Fibroblast of the aortic adventitia (primary cell): ENCODE results near the gene AQP3. TPM values are rescaled to one million over a fixed set of nuclear protein-coding genes. Genes with fewer than 3 reads are reported as not detected.
A peak's percentile ranks its signal among the peaks of the same experiment; 100 is the strongest.

Experiments used
- DNase-seq: peaks from one replicate; pipeline ENCODE4 v3.0.0-alpha.2; 2010; ENCODE audit warnings: low read depth
- H3K4me3 ChIP-seq: 2 replicates; pipeline ENCODE4 v1.5.1; 2011; ENCODE audit warnings: low read depth, mild to moderate bottlenecking, control low read depth, low read length, moderate library complexity
- total RNA-seq: library from RNA; depleted of rRNA; stranded (reverse); fragments of >200 nt; gene quantifications from 2 replicates; pipeline ENCODE4 v1.2.3, GENCODE V29; 2012; ENCODE audit warnings: low replicate concordance
- TF ChIP-seq, protein P1 (sequence below): IDR thresholded peaks from 2 replicates; pipeline ENCODE4 v1.5.1; 2011; ENCODE audit warnings: mild to moderate bottlenecking, low read length, control low read depth, inconsistent platforms; ENCODE audit not compliant: insufficient read depth

AQP3 gene
- total RNA-seq, 1 donor = 0.54 TPM

DNA sequence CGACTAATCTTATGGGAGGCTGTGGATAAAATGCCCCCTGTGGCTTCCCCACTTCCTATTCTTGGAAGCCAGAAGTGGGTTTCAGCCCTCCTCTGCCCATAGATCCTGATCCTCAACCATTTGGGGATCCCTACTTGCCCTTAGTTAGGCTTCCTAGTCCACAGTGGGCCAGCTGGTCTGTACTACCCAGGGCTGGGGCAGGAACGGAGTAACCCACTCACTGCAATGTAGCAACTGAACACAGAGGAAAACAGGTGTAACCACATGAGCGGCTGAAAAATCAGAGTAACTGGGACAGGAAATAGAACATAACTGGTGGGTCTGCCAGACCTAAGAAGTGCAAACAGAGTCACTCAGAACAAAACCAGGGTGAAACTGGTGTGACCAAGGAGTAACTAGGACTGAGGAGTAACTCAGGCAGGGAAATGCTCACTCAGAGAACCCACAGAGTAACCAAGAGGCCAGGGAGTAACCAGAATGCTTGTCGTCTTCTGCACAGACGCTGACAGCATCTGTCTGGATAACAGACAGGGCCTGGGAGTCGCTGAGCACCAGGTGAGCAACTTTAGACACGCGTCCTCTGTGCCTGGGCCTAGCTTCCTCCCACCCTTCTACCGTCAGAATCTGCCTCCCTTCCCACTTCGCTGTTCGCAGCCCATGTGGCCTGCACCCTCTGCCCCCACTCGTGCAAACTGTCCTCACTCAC is 1.0 kb downstream of the AQP3 start:
- TF ChIP-seq, protein P1, sequence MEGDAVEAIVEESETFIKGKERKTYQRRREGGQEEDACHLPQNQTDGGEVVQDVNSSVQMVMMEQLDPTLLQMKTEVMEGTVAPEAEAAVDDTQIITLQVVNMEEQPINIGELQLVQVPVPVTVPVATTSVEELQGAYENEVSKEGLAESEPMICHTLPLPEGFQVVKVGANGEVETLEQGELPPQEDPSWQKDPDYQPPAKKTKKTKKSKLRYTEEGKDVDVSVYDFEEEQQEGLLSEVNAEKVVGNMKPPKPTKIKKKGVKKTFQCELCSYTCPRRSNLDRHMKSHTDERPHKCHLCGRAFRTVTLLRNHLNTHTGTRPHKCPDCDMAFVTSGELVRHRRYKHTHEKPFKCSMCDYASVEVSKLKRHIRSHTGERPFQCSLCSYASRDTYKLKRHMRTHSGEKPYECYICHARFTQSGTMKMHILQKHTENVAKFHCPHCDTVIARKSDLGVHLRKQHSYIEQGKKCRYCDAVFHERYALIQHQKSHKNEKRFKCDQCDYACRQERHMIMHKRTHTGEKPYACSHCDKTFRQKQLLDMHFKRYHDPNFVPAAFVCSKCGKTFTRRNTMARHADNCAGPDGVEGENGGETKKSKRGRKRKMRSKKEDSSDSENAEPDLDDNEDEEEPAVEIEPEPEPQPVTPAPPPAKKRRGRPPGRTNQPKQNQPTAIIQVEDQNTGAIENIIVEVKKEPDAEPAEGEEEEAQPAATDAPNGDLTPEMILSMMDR = no peak
- DNase-seq = no peak
- H3K4me3 ChIP-seq = no peak overlapping the region

- no peak for DNase-seq
- TF ChIP-seq, protein P1 = no peak
- no peak overlapping the region for H3K4me3 ChIP-seq
Observed at GRCh38 chr9:33445389-33446239, 1.8 kb downstream of the AQP3 start.

DNA sequence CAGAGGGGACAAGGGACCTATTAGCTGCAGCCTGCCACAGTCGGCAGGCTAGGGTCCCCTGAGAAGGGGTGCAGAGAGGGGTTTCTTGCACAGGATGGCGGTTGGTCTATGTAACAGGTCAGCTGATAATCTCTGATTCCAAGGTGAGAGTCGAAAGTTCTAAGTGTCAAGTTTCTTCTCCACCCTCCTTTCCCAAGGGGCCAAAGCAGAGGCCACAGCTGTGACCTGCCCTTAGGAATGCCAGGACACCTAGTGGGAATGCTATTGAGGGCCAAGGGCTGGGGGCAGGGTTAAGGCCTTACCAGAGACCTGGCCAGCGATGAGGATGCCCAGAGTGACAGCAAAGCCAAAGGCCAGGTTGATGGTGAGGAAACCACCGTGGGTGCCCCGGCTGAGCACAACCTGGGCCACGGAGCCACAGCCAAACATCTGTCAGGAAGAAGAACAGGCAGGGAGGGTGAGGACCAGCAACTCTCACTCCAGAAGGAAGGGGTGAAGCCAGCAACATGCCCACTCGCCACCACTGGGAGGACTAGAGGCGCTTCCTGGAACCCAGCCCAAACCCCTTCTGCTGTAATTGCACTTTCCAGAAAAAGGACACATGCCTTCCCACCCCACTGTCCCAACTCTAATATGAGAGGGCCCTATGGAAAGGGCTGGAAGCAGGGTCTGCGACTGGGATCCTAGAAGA is 3.8 kb downstream of the AQP3 start:
- no peak overlapping the region for H3K4me3 ChIP-seq
- TF ChIP-seq, protein P1 = no peak
- no peak for DNase-seq

DNA sequence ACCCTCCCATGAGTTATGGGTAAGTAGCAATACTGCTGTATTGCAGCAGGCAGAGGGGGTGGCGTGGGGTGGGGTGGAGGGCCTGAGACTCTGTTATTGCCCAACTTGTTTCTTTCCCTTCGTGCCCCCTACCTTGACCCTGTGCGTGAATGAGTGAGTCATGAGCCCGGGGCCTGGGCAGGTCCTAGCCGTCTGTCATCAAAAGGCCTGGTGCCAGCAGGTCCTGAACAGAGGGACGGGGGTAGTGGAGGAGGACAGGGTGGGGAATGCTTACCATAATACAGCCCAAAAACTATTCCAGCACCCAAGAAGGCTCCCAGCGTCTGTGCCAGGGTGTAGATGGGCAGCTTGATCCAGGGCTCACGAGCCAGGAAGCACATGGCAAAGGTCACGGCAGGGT is 4.3 kb downstream of the AQP3 start:
- peak; percentile 16 for DNase-seq
- TF ChIP-seq, protein P1 = no peak
- no peak overlapping the region for H3K4me3 ChIP-seq

DNA sequence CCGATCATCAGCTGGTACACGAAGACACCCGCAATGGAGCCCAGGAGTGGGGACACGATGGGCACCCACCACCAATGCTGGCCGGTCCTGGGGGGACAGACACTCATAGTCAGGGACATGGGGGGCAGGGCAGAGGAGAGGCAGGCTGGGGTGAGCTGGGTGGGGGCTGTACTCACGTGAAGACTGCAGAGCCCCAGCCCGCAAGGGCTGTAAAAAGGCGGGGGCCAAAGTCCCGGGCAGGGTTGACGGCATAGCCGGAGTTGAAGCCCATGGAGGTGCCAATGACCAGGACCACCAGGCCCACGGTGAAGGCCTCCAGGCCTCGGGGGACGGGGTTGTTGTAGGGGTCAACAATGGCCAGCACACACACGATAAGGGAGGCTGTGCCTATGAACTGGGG is 5.3 kb downstream of the AQP3 start:
- no peak overlapping the region for H3K4me3 ChIP-seq
- TF ChIP-seq, protein P1 = no peak
- DNase-seq = no peak

DNA sequence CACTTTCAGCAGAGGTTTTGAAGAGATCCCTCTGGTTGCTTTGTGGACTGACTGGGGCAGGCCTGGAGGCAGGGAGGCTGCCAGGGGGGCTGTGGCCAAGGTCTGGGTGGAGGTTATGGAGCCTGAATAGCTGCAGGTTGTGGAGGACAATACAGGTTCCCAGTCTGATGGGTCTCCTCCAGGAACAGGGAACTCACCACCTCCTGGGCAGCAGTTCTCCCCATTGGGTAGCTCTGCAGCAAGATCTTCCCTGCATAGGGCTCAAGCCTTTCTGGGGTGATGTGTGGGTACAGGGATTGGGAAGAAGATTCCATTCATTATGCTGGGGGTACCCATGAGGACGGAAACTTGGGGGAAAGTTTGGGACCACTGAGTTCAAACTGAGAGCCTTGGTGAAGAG is 6.8 kb downstream of the AQP3 start:
- DNase-seq = no peak
- H3K4me3 ChIP-seq = no peak overlapping the region
- TF ChIP-seq, protein P1 = no peak
